ENCODE results near the gene POU6F1. TPM values are rescaled to one million over a fixed set of nuclear protein-coding genes. Genes with fewer than 3 reads are reported as not detected.

Gene POU6F1
- total and polyA plus RNA-seq, 10 of the 15 experiments (the other 5 are each of a cell fraction or from before 2014, with no cell fraction given), result 0.26 to 4.2 (median 1.2) TPM

GRCh38 chr12:51172515-51173431 is 45.1 kb downstream of the POU6F1 start, which contains the start of gene TFCP2 (continued):
- TF ChIP-seq E2F8 (IDR thresholded peaks at IDR 0.05; ENCODE audit: low read depth, partially characterized antibody) (peak; percentile 71), ATF2 (IDR thresholded peaks at IDR 0.05; ENCODE audit: low read length) (peak; percentile 52; the same call in 1 of the 2 replicates), PRDM15 (CRISPR knock-in tag; IDR thresholded peaks at IDR 0.05) (no peak), ATF3 (IDR thresholded peaks at IDR 0.05; ENCODE audit: borderline replicate concordance, extremely low read depth, low read depth, low read length) (no peak), CHD1 (IDR thresholded peaks at IDR 0.05; ENCODE audit: low read depth, low read length) (0 out of 2 replicates have a peak, but pooled peaks have one; percentile 75), USF1 (IDR thresholded peaks at IDR 0.05; ENCODE audit: borderline replicate concordance, extremely low read length, insufficient read depth, low read depth, low read length) (no peak), SREBF2 (IDR thresholded peaks at IDR 0.05; ENCODE audit: low read length) (no peak), NKRF (conservative IDR thresholded peaks at IDR 0.05) (peak; percentile 37; the same call in 1 of the 2 replicates), CHD4 (IDR thresholded peaks at IDR 0.05) (no peak), POLR2A (IDR thresholded peaks at IDR 0.05; ENCODE audit: low read depth, low read length) (peak; percentile 82), FOS (IDR thresholded peaks at IDR 0.05; ENCODE audit: borderline replicate concordance, extremely low read depth, insufficient read length) (peak; percentile 43), YY1 (IDR thresholded peaks at IDR 0.05; ENCODE audit: low read depth, low read length) (peak; percentile 92), SKIL (IDR thresholded peaks at IDR 0.05; ENCODE audit: low read depth, poor library complexity, severe bottlenecking) (peak; percentile 19)
